SW 1271 (cell line): ENCODE results near the gene ABCF3.

Experiments
- DNase-seq, 2 experiments: peaks; one replicate each; lab custom pipeline; 2025; lab: John Stamatoyannopoulos, UW

ABCF3 gene

GRCh38 chr3:184168363-184169120, 17.5 kb upstream of the ABCF3 start:
- DNase-seq = no peak

DNA sequence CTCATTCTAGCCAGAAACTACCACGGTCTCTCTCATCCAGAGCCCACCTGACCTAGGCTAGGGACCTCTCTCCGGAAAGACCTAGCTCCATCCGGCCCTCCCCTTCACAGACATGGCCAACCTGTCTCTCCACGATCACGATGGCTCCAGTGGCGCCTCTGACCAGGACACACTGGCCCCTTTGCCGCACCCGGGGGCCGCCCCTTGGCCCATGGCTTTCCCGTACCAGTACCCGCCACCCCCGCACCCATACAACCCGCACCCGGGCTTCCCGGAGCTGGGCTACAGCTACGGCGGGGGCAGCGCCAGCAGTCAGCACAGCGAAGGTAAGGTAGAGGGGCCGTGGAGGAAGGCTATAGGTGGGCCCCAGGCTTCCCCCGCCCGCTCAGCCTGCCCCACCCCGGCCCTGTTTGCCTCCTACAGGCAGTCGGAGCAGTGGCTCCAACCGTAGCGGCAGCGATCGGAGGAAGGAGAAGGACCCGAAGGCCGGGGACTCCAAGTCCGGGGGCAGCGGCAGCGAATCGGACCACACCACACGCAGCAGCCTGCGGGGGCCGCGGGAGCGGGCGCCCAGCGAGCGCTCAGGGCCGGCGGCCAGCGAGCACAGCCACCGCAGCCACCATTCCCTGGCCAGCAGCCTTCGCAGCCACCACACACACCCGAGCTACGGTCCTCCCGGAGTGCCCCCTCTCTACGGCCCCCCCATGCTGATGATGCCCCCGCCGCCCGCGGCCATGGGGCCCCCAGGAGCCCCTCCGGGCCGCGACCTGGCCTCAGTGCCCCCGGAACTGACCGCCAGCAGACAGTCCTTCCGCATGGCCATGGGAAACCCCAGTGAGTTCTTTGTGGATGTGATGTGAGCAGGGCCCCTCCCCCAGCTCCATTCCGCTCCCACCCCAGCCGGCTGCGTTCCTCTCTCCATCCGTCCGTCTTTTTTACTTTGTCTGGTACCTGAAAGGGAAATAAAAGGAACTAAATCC, 15.8 kb upstream of the ABCF3 start:
- DNase-seq = no peak

DNA sequence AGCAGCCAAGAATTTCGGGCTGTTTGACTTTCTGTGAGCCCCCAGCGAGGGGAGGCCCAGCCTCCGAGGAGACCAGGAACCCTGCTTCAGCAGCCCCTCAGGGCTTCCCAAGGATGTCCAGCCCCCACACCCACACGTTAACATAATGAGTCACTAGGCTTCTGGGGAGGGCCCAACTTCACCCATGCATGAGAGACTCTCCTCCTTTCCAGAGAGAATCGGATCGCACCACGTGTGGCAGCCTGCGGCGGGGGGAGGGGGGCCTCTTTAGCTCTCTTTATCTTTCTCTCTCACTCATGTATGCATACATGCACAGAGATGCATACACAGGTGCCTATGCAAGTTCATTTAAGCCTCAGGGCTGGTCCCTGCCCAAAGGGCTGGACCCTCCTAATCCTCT, 14.4 kb upstream of the ABCF3 start:
- DNase-seq = no peak

GRCh38 chr3:184172681-184173373, 13.2 kb upstream of the ABCF3 start:
- DNase-seq = no peak

GRCh38 chr3:184173374-184173722, 12.7 kb upstream of the ABCF3 start:
- DNase-seq = no peak

GRCh38 chr3:184174284-184174645, 11.7 kb upstream of the ABCF3 start:
- no peak for DNase-seq

GRCh38 chr3:184174646-184175492, 11.1 kb upstream of the ABCF3 start, which contains the start of gene AP2M1:
Gene AP2M1 (plus strand): TSS chr3:184174855. CDS start chr3:184176994, 2,139 bp downstream.
- DNase-seq = peak; percentile 93 to 99

DNA sequence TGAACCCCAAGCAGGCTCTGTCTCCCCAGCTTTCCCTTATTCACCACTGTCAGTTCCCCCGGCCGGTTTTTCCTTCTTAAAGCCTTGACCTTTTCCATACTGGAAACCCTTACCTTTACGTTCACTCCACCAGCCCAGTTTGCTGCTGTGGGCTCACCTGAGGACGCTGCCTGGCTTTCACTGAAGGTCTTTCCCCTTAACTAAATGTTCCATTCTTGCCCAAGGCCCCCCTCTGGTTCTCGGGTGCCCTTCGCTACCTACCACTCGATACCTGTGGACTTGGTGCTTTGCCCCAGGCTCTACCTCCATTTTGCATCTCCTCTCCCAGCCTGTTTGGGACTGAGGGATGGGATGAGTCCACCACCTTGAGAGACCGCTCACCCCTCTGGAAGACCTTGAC, 10.5 kb upstream of the ABCF3 start:
- no peak for DNase-seq

- DNase-seq = no peak
These were observed 10.0 kb upstream of the ABCF3 start for GRCh38 chr3:184175981-184176376.

DNA sequence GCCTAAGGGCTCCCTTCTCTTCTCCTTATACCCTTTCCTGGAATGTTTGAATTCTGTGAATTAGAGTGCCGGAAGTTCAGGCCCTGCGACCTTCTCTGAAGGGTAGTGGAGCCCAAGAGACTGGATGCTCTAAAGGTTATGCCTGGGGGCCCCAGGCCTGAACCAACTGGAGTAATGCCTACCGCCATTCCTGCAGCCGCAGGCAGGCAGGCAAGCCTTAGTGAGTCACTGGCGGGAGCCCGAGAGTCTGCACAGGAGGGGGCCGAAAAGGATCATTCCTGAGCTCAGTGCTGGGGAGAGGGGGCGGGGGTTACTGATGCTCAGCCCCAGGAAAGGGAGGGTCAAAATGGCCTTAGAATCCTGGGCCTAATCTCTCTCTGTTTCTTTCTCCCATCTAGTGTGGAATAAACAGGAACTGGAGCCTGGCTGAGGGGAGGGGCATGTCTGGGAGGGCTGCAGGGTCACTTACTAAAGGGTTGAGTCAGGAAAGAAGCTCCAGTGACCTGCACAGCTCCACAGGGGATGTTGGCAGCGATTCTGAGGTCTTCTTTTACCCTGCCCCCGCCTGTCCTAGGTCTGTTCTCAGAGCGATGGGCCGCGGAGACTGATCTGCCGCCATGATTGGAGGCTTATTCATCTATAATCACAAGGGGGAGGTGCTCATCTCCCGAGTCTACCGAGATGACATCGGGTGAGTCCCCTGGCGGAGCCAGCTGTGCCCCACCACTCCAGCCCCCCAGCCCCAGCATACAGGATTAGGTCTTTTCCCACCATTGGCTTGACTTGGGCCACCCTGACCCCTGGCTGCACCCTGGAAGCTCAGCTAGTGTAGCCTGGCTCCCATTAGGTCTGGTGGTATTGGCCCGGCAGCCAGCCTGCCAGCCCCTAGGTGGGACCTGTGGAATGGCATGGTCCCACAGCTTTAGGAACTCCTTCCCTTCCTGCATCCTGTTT, 9.3 kb upstream of the ABCF3 start:
- DNase-seq = peak; percentile 52 to 67

DNA sequence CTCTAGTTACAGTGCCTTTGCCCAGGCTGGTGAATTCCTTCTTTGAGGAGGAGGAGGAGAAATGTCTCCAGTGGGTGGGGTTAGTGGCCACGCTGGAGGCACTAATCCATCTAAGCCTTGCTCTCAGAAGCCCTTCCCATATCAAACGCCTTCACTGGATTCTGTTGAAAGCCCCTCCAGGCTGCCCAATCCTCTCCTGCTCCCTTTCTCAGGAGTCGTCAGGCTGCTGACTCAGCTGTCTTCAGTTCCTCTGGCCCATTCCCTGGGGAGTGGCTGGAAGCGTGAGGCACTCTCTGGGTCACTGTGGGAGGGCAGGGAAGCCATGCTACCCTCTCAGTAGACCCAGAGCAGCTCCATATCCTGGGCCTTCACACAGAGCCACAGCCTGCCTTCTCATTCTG, 8.7 kb upstream of the ABCF3 start:
- no peak for DNase-seq

- DNase-seq = no peak
These were observed 8.2 kb upstream of the ABCF3 start for GRCh38 chr3:184177767-184178306.

DNA sequence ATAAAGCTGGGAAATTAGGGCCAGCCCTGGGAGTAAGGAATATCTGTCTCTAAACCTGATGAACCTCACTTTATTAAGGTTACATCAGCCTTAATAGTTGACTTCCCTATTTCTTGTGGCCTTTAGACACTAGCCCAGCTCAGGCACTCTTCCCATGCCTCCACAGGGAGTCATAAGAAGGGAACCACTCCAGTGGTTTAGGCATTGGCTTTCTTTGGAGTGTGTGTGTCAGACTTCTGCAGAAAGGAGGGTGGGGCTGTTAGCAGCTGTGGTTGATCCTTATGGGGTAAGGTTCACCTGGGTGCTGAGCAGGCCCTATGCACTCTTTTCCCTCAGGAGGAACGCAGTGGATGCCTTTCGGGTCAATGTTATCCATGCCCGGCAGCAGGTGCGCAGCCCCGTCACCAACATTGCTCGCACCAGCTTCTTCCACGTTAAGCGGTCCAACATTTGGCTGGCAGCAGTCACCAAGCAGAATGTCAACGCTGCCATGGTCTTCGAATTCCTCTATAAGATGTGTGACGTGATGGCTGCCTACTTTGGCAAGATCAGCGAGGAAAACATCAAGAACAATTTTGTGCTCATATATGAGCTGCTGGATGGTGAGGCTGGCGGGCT, 7.4 kb upstream of the ABCF3 start:
- no peak for DNase-seq

GRCh38 chr3:184180165-184180564, 5.8 kb upstream of the ABCF3 start:
- DNase-seq = no peak

DNA sequence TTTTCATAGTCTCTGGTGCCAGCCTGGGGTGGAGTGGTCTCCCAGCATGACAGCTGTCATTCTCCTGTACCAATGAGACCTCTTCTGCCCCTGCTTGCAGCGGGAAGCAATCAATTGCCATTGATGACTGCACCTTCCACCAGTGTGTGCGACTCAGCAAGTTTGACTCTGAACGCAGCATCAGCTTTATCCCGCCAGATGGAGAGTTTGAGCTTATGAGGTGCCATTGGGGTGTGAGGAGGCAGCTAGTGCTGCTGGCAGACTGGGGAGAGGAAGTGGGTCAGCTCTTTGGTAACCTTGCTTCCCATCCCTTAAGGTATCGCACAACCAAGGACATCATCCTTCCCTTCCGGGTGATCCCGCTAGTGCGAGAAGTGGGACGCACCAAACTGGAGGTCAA, 4.4 kb upstream of the ABCF3 start:
- DNase-seq = no peak

DNA sequence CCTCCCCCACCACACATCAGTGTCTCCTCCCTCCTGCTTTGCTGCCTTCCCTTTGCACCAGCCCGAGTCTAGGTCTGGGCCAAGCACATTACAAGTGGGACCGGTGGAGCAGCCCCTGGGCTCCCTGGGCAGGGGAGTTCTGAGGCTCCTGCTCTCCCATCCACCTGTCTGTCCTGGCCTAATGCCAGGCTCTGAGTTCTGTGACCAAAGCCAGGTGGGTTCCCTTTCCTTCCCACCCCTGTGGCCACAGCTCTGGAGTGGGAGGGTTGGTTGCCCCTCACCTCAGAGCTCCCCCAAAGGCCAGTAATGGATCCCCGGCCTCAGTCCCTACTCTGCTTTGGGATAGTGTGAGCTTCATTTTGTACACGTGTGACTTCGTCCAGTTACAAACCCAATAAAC, 2.3 kb upstream of the ABCF3 start:
- DNase-seq = no peak

- DNase-seq = no peak
These were observed 1.3 kb upstream of the ABCF3 start for GRCh38 chr3:184184546-184185230.

GRCh38 chr3:184185461-184186183, 377 bp upstream of the ABCF3 start:
- peak; percentile 94 to 98 for DNase-seq

DNA sequence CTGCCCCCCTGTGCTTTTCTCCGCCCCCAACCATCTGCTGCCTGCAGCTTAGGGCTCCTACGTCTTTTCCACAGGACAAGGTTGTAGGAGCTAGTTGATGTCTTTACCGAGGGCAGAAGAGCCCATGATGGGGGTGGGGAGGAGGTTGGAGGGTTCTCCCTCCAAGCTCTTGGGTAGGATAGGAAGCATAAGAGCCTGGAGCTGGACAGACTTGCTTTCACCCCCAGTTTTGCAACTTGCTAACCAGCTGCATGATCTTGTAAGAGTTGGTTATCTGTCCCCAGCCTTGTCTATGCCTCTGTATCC, 856 bp downstream of the ABCF3 start:
- DNase-seq = no peak
